Activated naive CD4-positive, alpha-beta T cell treated with anti-CD3 and anti-CD28 coated beads, Interleukin-2, amount 10 ng/mL, durations not matched to agents 7 days and 5 days (primary cell): Measurements from ENCODE around the gene RCSD1.
"Not testable (repeated sequence)": the region's sequence is repeated elsewhere in the genome, so short reads cannot be mapped to it uniquely, and the experiment has no call there.

Source experiments
- CTCF ChIA-PET: fragments of 350-600 bp; sonication (Branson Sonifier 250); formaldehyde crosslinking; loops from one replicate; lab custom pipeline; 2021; ENCODE audit warnings: antibody characterized with exemption; lab: Charles Lee
- DNase-seq: peaks from one replicate; pipeline ENCODE4 v3.0.0-alpha.2; 2020
- H3K27ac Mint-ChIP-seq: one replicate; pipeline ENCODE4 v1.8.0; 2021; ENCODE audit warnings: mild to moderate bottlenecking, moderate library complexity, mixed read lengths
- H3K27me3 Mint-ChIP-seq: one replicate; pipeline ENCODE4 v1.8.0; 2021; ENCODE audit warnings: mild to moderate bottlenecking, mixed read lengths
- H3K36me3 Mint-ChIP-seq: one replicate; pipeline ENCODE4 v1.8.0; 2021; ENCODE audit warnings: mixed read lengths
- H3K4me1 Mint-ChIP-seq: one replicate; pipeline ENCODE4 v1.8.0; 2021; ENCODE audit warnings: mixed read lengths
- H3K4me3 Mint-ChIP-seq: one replicate; pipeline ENCODE4 v1.8.0; 2021; ENCODE audit warnings: mild to moderate bottlenecking, moderate library complexity, mixed read lengths
- H3K9me3 Mint-ChIP-seq: one replicate; pipeline ENCODE4 v1.8.0; 2021; ENCODE audit warnings: mixed read lengths

The RCSD1 gene

GRCh38 chr1:167602840-167603239, 27.2 kb upstream of the RCSD1 start:
- no peak overlapping the region for H3K4me3 Mint-ChIP-seq
- CTCF ChIA-PET: interaction anchor here (5.0 to 5.5 kb wide), 2 partner anchors 30 to 84 kb away, joined by 100 to 236 read pairs; partner anchors contain the start of gene RCSD1
- peaks cover 47% of the 10 kb centered on the region for H3K4me1 Mint-ChIP-seq
- H3K27me3 Mint-ChIP-seq: peaks cover 6% of the 10 kb centered on the region
- peak; percentile 33 for DNase-seq
- peaks cover 17% of the 10 kb centered on the region for H3K9me3 Mint-ChIP-seq
- peaks cover 20% of the 10 kb centered on the region for H3K36me3 Mint-ChIP-seq
- H3K27ac Mint-ChIP-seq: peak overlapping the region; percentile 63

DNA sequence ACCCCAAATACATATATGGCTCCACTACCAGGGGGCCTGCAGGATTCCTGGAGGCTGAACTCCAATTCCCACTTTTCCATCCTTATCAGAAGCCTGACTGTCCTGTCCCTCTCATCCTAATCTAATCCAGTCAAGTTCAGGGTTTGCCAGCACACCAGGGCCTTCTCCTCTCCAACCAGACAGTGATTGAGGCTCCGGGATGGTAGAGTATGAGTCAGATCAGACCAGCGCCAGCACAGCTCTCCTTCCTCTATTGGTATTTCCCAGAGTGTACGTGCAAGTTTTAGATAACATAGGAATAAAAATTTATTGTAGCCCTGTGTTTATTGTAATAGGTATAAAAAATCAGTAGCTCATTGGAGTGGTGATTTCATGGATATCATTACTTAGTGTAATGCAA, 24.5 kb upstream of the RCSD1 start:
- peaks cover 26% of the 10 kb centered on the region for H3K36me3 Mint-ChIP-seq
- H3K27ac Mint-ChIP-seq: no peak overlapping the region
- no peak for DNase-seq
- CTCF ChIA-PET: interaction anchor here (1.7 kb wide), 1 partner anchor 82 kb away, joined by 5 read pairs; no protein-coding TSS in a partner anchor
- peaks cover 9% of the 10 kb centered on the region for H3K27me3 Mint-ChIP-seq
- H3K9me3 Mint-ChIP-seq: peaks cover 30% of the 10 kb centered on the region
- H3K4me1 Mint-ChIP-seq: peaks cover 32% of the 10 kb centered on the region
- no peak overlapping the region for H3K4me3 Mint-ChIP-seq

- CTCF ChIA-PET: interaction anchor here (0.6 kb wide), 1 partner anchor 11 kb away, joined by 3 read pairs; no protein-coding TSS in a partner anchor
- Mint-ChIP-seq H3K4me1 (peaks cover 26% of the 10 kb centered on the region), H3K27me3 (peaks cover 8% of the 10 kb centered on the region), H3K9me3 (peaks cover 30% of the 10 kb centered on the region), H3K4me3 (no peak overlapping the region), H3K27ac (no peak overlapping the region), H3K36me3 (peaks cover 34% of the 10 kb centered on the region)
- DNase-seq: no peak
Observed at GRCh38 chr1:167611983-167612382, 18.0 kb upstream of the RCSD1 start.

- no peak for DNase-seq
- H3K27me3 Mint-ChIP-seq: peaks cover 6% of the 10 kb centered on the region
- peaks cover 29% of the 10 kb centered on the region for H3K36me3 Mint-ChIP-seq
- H3K4me3 Mint-ChIP-seq: no peak overlapping the region
- peaks cover 25% of the 10 kb centered on the region for H3K9me3 Mint-ChIP-seq
- H3K4me1 Mint-ChIP-seq: peaks cover 34% of the 10 kb centered on the region
- CTCF ChIA-PET: no interaction called here
- no peak overlapping the region for H3K27ac Mint-ChIP-seq
Observed at GRCh38 chr1:167612587-167613385, 17.2 kb upstream of the RCSD1 start.

DNA sequence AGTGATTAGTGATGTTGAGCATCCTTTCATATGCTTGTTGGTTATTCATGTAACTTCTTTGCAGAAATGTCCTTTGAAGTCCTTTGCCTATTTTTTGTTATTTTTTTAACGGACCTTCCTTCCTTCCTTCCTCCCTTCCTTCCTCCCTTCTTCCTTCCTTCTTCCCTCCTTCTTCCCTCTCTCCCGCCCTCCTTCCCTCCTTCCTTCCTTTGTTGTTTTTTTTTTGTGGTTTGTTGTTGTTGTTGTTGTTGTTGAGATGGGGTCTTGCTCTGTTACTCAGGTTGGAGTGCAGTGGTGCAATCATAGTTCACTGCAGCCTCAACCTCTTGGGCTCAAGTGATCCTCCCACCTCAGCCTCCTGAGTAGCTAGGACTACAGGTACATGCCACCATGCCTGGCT, 16.0 kb upstream of the RCSD1 start:
- H3K27ac Mint-ChIP-seq, H3K27me3 Mint-ChIP-seq, CTCF ChIA-PET, H3K4me3 Mint-ChIP-seq, DNase-seq: not testable (repeated sequence)
- Mint-ChIP-seq H3K9me3 (peaks cover 18% of the 10 kb centered on the region), H3K4me1 (peaks cover 46% of the 10 kb centered on the region), H3K36me3 (peaks cover 29% of the 10 kb centered on the region)

DNA sequence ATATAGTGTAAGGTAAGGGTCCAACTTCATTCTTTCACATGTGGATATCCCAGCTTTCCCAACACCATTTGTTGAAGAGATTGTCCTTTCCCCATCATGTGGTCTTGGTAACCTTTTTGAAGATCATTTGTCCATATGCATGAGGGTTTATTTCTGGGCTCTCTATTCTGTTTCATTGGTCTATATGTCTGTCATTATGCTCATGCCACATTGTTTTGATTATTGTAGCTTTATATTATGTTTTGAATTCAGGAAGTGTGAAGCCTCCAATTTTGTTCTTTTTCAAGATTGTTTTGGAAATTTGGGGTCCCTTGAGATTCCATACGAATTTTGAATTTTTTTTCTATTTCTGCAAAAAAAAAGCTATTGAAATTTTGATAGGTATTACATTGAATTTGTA, 15.2 kb upstream of the RCSD1 start:
- no peaks in the 10 kb centered on the region for H3K27me3 Mint-ChIP-seq
- H3K4me1 Mint-ChIP-seq: peaks cover 55% of the 10 kb centered on the region
- H3K36me3 Mint-ChIP-seq: peaks cover 23% of the 10 kb centered on the region
- H3K27ac Mint-ChIP-seq: no peak overlapping the region
- no peak for DNase-seq
- H3K4me3 Mint-ChIP-seq: no peak overlapping the region
- CTCF ChIA-PET: interaction anchor here (0.7 to 3.2 kb wide), 4 partner anchors 12 to 22 kb away, joined by 3 to 33 read pairs (median 3); no protein-coding TSS in a partner anchor
- H3K9me3 Mint-ChIP-seq: peaks cover 11% of the 10 kb centered on the region

GRCh38 chr1:167616521-167616920, 13.5 kb upstream of the RCSD1 start:
- peaks cover 11% of the 10 kb centered on the region for H3K9me3 Mint-ChIP-seq
- peaks cover 18% of the 10 kb centered on the region for H3K36me3 Mint-ChIP-seq
- H3K4me3 Mint-ChIP-seq: peak overlapping the region; percentile 75
- no peaks in the 10 kb centered on the region for H3K27me3 Mint-ChIP-seq
- CTCF ChIA-PET: interaction anchor here (1.0 to 3.4 kb wide), 8 partner anchors 10 to 71 kb away, joined by 3 to 33 read pairs (median 6); no protein-coding TSS in a partner anchor
- peak overlapping the region; percentile 95 for H3K27ac Mint-ChIP-seq
- no peak for DNase-seq
- H3K4me1 Mint-ChIP-seq: peaks cover 69% of the 10 kb centered on the region

GRCh38 chr1:167617153-167618147, 12.6 kb upstream of the RCSD1 start:
- H3K36me3 Mint-ChIP-seq: peaks cover 14% of the 10 kb centered on the region
- peaks cover 8% of the 10 kb centered on the region for H3K9me3 Mint-ChIP-seq
- H3K27ac Mint-ChIP-seq: peak overlapping the region; percentile 95
- peak; percentile 46 for DNase-seq
- CTCF ChIA-PET: interaction anchor here (0.6 to 3.4 kb wide), 7 partner anchors 9 to 18 kb away, joined by 3 to 33 read pairs (median 6); no protein-coding TSS in a partner anchor
- H3K4me1 Mint-ChIP-seq: peaks cover 71% of the 10 kb centered on the region
- H3K27me3 Mint-ChIP-seq: no peaks in the 10 kb centered on the region
- peak overlapping the region; percentile 75 for H3K4me3 Mint-ChIP-seq

DNA sequence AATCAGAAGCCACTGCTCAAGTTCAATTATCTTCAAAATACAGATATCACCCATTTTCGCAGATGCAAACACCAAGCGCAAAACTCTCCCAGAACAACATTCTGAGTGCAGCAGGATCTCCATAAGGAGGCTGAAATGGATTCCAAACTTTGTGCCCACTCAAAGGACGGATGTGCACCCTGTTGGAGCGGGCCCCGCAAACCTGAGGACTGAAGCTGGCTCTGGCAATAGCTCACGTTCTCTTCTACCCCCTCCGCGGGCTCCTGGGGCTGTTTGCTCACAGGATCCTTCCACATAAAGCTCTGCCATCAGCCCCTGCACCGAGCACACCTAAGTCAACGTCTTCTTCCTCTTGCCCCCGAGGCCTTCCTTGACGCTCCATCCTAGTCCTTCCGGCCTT, 11.7 kb upstream of the RCSD1 start:
- H3K9me3 Mint-ChIP-seq: peaks cover 8% of the 10 kb centered on the region
- H3K27me3 Mint-ChIP-seq: no peaks in the 10 kb centered on the region
- CTCF ChIA-PET: interaction anchor here (3.4 kb wide), 1 partner anchor 17 kb away, joined by 22 read pairs; no protein-coding TSS in a partner anchor
- peaks cover 74% of the 10 kb centered on the region for H3K4me1 Mint-ChIP-seq
- DNase-seq: no peak
- peak overlapping the region; percentile 95 for H3K27ac Mint-ChIP-seq
- H3K36me3 Mint-ChIP-seq: peaks cover 14% of the 10 kb centered on the region
- H3K4me3 Mint-ChIP-seq: peak overlapping the region; percentile 75

DNA sequence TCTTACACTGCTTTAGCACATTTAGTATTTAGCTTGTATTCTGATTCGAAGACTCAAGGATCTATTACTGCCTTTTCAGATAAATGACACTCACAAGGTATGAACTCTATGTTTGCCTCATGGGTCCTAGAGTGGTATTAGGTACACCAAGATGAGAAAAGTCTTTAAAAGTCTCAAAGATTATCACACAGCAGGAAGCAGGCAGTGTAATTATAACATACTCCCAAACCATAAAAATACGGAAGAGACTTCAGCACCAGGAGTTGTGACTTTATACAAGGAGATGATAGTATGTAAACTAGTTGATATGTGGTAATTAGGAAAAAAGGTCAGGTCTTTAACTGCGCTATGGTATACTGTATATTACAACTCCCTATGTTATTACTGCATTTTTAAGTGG, 11.2 kb upstream of the RCSD1 start:
- H3K27ac Mint-ChIP-seq: peak overlapping the region; percentile 95
- H3K4me3 Mint-ChIP-seq: no peak overlapping the region
- no peak for DNase-seq
- CTCF ChIA-PET: interaction anchor here (1.2 to 3.4 kb wide), 2 partner anchors 17 to 18 kb away, joined by 5 to 22 read pairs; no protein-coding TSS in a partner anchor
- peaks cover 15% of the 10 kb centered on the region for H3K36me3 Mint-ChIP-seq
- no peaks in the 10 kb centered on the region for H3K27me3 Mint-ChIP-seq
- H3K4me1 Mint-ChIP-seq: peaks cover 75% of the 10 kb centered on the region
- peaks cover 8% of the 10 kb centered on the region for H3K9me3 Mint-ChIP-seq

- H3K9me3 Mint-ChIP-seq: peaks cover 9% of the 10 kb centered on the region
- no peak overlapping the region for H3K4me3 Mint-ChIP-seq
- no peak for DNase-seq
- H3K4me1 Mint-ChIP-seq: peaks cover 80% of the 10 kb centered on the region
- CTCF ChIA-PET: interaction anchor here (1.2 kb wide), 1 partner anchor 20 kb away, joined by 5 read pairs; no protein-coding TSS in a partner anchor
- no peaks in the 10 kb centered on the region for H3K27me3 Mint-ChIP-seq
- H3K36me3 Mint-ChIP-seq: peaks cover 19% of the 10 kb centered on the region
- peak overlapping the region; percentile 40 for H3K27ac Mint-ChIP-seq
Observed at GRCh38 chr1:167620002-167620401, 10.0 kb upstream of the RCSD1 start.

DNA sequence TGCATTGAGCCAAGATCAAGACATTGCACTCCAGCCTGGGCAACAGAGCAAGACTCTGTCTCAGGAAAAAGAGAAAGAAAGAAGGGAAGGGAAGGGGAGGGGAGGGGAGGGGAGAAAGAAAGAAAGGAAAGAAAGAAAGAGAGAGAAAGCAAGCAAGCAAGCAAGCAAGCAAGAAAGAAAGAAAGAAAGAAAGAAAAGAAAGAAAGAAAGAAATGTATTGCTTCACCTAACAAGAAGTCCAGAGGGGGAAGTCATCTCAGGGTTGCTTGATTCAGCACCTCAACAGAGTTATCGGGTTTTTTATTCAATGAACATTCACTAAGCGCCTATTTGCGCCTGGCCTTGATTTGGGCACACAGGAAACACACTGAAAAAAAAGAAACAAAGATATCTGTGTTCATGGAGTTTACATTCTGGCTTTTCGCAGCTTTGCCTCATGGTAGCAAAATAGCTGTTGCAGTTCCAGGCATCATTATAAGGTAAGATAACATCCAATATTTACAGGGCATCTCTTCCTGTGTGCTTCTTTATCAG, 8.2 kb upstream of the RCSD1 start:
- CTCF ChIA-PET: interaction anchor here (1.2 kb wide), 1 partner anchor 21 kb away, joined by 5 read pairs; no protein-coding TSS in a partner anchor
- H3K36me3 Mint-ChIP-seq: peaks cover 21% of the 10 kb centered on the region
- H3K9me3 Mint-ChIP-seq: peaks cover 14% of the 10 kb centered on the region
- no peaks in the 10 kb centered on the region for H3K27me3 Mint-ChIP-seq
- H3K27ac Mint-ChIP-seq: peak overlapping the region; percentile 47
- no peak overlapping the region for H3K4me3 Mint-ChIP-seq
- no peak for DNase-seq
- peaks cover 85% of the 10 kb centered on the region for H3K4me1 Mint-ChIP-seq

- Mint-ChIP-seq H3K27me3 (no peaks in the 10 kb centered on the region), H3K36me3 (peaks cover 20% of the 10 kb centered on the region), H3K27ac (no peak overlapping the region), H3K4me3 (no peak overlapping the region), H3K9me3 (peaks cover 14% of the 10 kb centered on the region), H3K4me1 (peaks cover 83% of the 10 kb centered on the region)
- CTCF ChIA-PET: no interaction called here
- DNase-seq: no peak
Observed at GRCh38 chr1:167623951-167624350, 6.1 kb upstream of the RCSD1 start.
